Stimulated activated CD4-positive, alpha-beta T cell treated with anti-CD3 and anti-CD28 coated beads, Interleukin-12 subunit alpha, Interleukin-12 subunit beta, amount 100 ng/mL, for 48 hours (primary cell): ENCODE data around the gene DAZAP2.
"Not testable (repeated sequence)": the region's sequence is repeated elsewhere in the genome, so short reads cannot be mapped to it uniquely, and the experiment has no call there.

Source experiments
- DNase-seq, 3 donors: peaks; one replicate each; pipeline ENCODE4 v3.0.0-alpha.2; 2020; ENCODE audit warnings: low read depth in 2 of 3, low spot score in 1 of 3

The DAZAP2 gene

DNA sequence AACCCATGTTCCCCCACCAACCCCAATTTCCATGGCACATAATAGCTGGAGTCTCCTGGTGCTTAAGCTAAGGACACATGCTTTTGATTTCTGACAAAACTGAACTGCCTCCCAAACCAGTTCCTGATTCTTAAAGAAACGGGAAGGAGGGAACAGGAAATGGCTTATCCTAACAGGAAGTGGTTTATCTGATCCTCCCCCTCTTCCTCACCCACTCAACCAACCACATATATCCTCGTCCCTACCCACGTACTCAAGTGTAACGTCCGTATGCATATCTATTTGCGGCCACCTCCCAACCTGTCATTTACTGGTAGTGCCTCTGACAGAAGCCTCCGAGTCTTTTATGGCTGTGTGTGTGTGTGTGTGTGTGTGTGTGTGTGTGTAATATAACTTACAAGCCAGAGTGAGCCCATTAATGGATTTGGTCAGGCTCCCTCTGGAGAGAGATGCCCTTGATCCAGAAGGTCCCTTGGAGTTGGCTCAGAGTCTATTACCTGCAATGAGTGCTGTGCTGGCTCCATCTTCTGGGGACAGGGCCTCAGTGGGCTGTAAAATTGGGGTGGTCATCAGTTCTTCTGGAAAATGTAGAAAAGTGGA lies 7.7 kb downstream of the DAZAP2 start:
- DNase-seq, result no peak

GRCh38 chr12:51247523-51248206 lies 9.0 kb downstream of the DAZAP2 start:
- DNase-seq, result no peak

DNA sequence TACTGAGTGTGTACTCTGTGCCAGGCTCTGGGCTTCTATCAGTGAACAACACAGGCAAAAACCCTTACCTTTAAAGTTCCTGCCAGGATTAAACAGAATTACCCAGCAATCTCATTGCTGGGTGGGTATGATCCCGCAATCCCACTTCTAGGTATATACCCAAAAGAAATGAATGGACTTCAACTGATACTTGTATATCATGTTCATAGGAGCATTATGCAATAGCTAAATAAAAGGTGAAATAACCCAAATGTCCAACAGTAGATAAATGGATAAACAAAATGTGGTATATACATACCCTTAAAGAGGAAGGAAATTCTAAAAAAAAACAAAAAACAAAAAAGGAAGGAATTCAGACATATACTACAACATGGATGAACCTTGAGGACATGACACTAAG lies 14.7 kb downstream of the DAZAP2 start:
- DNase-seq, result no peak

- DNase-seq, result no peak
Measured at GRCh38 chr12:51254536-51254935, 15.9 kb downstream of the DAZAP2 start.

DNA sequence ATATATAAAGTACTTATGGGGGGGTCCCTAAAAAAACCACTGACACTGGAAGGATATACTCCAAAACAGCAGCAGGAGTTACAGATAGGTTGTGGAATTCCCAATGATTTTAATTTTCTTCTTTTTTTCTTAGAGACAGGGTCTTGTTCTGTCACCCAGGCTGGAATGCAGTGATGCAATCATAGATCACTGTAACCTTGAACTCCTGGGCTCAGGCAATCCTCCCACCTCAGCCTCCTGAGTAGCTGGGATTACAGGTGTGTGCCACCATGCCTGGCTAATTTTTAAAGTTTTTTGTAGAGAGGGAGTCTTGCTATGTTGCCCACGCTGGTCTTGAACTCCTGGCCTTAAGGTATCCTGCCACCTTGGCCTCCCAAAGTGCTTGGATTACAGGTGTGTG lies 21.0 kb downstream of the DAZAP2 start:
- not testable (repeated sequence) for DNase-seq

- DNase-seq, result no peak
Measured at GRCh38 chr12:51262758-51263177, 24.1 kb downstream of the DAZAP2 start.

GRCh38 chr12:51263341-51263740 lies 24.7 kb downstream of the DAZAP2 start:
- DNase-seq, result no peak

GRCh38 chr12:51264297-51264696 lies 25.7 kb downstream of the DAZAP2 start:
- DNase-seq, result no peak

GRCh38 chr12:51265024-51265423 lies 26.4 kb downstream of the DAZAP2 start:
- DNase-seq, result no peak

DNA sequence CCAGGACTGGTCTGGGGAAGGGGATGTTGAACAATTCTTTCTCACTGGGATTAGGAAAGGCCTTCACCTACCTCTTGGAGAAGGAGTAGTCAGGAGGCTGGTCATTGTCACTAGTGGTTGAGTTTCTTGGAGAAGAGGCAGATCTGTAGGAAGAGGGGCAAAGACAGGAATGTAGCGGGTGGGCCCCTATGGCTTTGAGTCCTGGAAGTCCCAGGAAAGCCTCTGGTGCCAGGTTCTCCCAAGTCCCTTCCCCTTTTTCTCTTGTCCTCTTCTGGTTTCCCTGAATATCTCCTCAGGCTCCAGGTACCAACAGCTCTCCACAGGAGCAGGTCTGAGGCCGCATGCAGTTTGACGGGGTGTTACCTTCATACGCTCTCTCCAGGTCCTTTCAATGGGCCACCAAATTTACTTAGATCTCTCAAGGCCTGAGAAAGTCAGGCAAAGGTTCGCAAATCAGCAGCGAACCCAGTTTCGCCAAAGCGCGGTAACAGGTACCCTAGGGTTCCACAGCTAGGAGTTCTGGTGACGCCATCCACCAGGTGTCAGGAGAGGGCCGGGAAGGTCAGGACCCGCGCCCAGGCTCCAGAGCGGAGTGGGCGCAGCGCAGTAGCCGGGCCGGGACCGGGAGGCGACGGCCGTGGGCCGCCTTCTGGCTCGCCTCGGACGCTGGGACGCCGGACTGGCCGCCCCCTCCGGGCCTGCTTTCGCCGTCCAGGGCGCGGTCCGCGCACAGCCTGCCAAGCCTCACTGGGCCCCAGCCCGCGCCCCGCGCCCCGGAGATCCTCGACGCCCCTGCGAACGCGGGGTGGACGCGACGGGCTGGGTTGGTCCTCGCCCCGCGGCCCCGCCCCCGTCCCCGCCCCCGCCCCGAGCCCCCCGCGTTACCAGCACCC lies 30.8 kb downstream of the DAZAP2 start:
- peak in 2 of 3 donors; percentile 28 to 50 for DNase-seq

DNA sequence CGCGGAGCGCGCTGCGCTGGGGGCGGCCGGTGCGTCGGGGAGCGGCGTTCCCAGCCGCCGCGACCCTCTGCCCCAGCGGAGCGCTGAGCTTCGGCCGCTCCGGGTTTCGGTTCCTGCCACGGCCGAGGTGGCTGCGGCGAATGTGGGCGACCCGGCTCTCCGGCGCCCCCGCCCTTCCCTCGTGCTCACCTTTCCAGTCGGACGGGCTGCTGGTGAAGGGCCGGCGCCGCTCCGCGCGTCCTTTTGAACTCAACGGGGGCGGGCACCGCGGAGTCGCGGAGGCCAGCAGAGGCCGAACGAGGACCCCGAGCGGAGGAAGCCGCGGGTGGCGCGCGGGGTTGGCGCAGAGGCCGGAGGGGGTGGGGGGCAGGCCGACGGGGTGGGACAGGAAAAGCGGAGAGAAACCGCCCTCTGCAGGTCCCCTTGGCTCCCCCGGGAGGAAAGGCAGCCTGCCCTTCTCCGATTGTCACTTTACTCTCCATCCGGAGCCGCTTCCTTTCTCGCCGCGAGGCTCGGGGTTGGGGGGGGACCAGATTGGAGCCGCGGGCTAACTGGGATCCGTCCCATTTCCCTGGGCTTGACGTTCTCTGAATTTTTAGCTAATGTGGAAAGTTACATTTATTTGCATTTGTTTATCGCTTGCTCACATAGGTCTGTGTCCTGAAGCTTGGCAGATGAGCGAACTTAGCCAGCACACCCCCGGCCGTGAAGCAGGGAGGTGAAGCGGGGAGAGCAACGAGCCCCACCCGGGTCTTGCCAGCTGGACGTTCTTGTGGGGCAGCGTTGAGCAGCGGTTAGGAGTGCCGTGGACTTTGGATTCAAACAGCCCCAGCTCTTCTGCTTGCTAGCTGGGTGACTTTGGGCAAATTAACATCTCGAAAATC lies 31.7 kb downstream of the DAZAP2 start, which contains the start of gene SMAGP:
SMAGP (minus strand) TSS at position 349 of the 884 bp plus-strand sequence. CDS start 1,137 bp downstream, outside the sequence.
- no peak for DNase-seq

DNA sequence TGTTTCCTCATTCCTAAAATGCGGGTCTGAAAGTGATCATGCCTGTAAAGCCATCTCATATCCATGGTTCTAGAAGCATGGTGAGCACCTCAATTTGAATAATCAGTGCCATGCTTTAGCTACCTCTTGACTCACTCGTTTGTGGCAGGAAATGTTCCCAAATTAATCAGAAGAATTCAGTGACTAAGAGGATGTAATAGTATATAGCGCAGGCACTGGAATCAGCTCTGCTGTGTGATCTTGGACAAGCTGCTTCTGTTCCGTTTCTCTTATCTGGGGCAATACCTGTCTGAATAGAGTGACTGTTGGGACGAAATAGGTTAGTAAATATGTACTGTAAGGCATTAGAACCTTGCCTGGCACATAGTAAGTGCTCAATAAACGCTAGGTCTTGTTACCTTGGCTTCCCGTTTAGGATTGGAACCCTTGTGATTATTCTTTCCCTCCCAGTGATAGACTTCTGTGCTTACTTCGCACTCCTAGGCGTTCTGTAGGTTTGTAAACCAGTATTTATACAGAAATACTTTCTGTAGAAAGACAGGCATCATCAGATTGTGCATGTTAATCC lies 32.4 kb downstream of the DAZAP2 start:
- no peak for DNase-seq

GRCh38 chr12:51272810-51273209 lies 34.2 kb downstream of the DAZAP2 start:
- DNase-seq, result not testable (repeated sequence)

- DNase-seq, result no peak
Measured at GRCh38 chr12:51275088-51275487, 36.5 kb downstream of the DAZAP2 start.

DNA sequence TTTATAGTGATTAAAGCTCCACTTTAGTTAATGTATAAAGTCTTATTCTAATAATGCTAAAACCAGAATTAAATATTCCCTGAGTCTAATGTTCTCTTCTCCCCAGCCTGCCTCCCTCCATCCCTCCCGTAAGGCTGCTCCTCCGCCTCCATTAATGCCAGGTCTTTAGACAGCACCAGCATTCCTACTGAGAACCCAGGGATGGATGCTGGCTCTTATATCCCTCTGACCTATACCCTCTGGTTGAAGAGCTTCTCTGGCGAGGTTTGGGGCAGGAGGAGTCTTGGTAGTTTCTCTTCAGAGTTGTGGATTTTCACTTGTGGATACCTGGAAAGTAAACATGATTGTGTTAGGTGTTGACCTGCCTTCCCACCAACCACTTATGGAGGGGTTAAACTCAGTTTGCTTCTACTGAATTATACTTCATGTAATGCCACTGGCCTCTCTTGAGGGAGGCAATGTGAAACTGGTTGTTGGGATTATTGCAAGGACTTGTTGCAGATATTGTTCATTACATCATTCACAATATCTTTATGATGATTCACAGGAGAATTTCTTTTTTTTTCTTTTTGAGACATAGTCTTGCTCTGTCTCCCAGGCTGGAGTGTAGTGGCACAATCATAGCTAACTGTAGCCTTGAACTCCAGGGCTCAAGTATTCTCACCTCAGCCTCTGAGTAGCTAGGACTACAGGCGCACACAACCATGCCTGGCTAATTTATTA lies 42.7 kb downstream of the DAZAP2 start:
- DNase-seq, result no peak

DNA sequence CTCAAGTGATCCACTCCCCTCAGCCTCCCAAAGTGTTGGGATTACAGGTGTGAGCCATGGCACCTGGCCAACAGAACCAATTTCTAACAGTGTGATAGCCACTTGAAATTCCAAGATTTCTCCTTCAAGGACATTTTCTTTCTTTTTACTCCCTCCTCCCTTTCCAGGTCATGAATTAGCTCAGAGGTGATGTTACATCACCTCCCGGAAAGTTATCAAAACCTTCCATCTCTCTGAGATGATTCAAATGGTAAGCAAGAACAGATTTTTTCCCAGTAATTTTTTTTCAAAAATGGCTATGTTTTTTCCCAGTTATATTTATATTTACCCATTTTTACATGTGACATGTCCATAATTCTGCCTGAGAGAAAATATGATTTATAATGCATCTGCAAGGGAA lies 47.2 kb downstream of the DAZAP2 start:
- no peak for DNase-seq

- not testable (repeated sequence) for DNase-seq
Measured at GRCh38 chr12:51291603-51292513, 53.2 kb downstream of the DAZAP2 start.
